GM20000 (cell line): ENCODE data around the gene ADD1.

Source experiments
- DNase-seq: peaks from one replicate; pipeline ENCODE4 v3.0.0; 2012; ENCODE audit warnings: low spot score
- TF ChIP-seq, protein P1 (sequence below): IDR thresholded peaks from 2 replicates; pipeline ENCODE4 v1.5.1; 2012; ENCODE audit warnings: mild to moderate bottlenecking, control low read depth; ENCODE audit errors: extremely low read depth, missing control alignments

The ADD1 gene

DNA sequence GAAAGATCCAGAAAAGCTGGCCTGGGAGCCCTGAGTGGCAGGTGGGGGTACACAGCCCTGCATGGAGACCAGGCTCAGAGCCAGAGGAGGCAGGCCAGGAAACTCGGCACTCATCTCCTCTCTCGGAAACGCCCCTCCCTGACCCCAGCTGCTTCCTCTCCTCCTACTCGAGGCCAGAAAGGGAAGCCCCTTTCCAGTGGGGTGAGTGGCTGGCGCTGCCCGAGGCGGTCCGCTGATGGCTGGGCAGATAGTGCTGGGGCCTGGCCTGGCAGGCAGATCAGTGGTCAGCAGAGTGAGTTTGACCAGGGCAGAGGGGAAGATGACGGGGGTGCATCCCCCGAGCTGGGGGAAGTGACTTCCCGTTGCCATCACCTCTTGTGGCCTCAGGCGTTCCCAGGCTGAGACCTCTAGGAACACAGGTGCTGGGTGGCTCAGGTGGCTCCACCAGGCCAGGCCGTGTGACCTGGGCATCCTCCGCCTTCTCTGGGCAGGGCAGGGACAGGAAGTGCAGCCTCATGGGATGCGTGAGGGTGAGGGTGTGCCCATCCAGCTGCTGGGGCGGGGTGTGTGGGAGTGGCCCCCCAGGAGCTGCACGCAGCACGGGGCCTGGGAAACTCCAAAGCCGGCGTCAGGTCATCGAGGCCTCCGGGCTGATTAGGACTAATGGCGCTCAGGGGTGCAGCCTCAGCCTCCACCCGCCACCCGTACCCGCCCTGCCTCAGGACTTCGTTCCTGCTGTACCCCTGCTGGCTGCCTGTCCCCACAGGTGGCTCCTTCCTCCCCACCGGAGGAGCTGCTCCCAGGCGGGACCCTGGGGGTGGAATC is 45.0 kb upstream of the ADD1 start:
- TF ChIP-seq, protein P1, sequence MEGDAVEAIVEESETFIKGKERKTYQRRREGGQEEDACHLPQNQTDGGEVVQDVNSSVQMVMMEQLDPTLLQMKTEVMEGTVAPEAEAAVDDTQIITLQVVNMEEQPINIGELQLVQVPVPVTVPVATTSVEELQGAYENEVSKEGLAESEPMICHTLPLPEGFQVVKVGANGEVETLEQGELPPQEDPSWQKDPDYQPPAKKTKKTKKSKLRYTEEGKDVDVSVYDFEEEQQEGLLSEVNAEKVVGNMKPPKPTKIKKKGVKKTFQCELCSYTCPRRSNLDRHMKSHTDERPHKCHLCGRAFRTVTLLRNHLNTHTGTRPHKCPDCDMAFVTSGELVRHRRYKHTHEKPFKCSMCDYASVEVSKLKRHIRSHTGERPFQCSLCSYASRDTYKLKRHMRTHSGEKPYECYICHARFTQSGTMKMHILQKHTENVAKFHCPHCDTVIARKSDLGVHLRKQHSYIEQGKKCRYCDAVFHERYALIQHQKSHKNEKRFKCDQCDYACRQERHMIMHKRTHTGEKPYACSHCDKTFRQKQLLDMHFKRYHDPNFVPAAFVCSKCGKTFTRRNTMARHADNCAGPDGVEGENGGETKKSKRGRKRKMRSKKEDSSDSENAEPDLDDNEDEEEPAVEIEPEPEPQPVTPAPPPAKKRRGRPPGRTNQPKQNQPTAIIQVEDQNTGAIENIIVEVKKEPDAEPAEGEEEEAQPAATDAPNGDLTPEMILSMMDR, result no peak
- DNase-seq, result peak; percentile 75

DNA sequence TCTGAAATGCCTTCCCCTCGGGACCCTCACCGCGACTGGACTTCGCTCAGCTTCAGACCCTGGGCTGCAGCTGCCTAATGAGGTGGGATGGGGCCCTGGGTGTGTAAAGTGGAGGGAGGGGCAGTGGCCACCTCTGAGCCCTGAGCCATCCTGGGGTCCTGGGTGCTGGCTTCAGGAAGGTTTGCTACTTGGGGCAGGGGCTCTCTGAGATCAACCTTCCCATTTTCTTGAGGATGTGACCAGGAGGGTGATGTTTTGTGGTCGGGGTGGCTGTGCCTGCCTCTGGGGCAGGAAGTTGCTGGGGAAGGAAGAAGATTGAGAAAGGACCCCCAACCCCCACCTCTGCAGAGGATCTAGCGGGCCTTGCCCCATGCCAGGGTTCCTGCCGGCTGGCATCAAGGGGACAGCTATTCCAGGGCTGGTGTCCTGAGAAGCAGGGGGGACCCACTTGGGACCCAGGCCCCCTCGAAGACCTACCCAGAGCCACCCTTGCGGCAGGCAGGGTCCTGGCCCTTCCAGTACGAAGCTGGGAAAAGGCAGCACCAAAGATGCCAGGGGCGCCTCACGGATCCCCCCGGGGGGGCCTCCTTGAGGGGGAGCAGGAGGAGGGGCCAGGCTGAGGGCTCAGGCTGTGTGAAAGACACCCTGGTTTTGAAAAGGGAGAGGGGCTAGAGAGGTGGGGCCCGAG is 44.3 kb upstream of the ADD1 start:
- TF ChIP-seq, protein P1, result no peak
- DNase-seq, result no peak

DNA sequence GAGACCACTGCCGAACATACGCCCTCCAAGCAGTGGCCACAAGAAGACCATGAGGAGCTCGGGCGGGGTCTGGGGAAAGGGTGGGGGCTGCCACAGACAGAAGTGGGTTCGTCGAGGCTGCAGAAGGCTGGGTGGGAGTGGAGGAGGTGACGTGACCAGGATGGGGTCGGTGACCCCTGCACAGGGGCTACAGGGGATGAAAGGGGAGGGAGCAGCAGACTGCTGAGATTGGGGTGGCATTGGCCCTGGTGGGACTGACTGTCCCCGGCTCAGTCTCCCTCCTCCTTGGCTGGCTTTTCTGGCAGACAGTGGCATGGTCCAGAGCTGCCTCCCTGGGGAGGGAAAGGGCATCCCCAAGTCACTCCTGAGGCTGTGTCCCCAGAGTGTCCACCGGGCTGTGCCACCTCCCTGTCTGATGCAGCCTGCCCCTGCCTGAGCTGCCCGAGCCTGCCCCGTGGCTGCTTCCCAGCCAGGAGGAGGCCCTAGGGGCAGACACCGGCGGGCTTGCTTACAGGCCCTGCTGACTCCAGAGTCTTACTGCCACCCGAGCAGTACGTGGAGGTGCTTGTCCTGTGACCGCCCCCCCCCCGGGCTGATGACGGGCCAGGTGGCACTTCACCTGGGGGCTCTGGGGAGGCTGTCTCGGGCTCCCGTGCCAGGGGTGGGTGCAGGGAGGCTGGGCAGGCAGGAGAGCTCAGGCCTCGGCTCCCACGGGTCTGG is 43.5 kb upstream of the ADD1 start:
- DNase-seq, result no peak
- TF ChIP-seq, protein P1, result no peak

DNA sequence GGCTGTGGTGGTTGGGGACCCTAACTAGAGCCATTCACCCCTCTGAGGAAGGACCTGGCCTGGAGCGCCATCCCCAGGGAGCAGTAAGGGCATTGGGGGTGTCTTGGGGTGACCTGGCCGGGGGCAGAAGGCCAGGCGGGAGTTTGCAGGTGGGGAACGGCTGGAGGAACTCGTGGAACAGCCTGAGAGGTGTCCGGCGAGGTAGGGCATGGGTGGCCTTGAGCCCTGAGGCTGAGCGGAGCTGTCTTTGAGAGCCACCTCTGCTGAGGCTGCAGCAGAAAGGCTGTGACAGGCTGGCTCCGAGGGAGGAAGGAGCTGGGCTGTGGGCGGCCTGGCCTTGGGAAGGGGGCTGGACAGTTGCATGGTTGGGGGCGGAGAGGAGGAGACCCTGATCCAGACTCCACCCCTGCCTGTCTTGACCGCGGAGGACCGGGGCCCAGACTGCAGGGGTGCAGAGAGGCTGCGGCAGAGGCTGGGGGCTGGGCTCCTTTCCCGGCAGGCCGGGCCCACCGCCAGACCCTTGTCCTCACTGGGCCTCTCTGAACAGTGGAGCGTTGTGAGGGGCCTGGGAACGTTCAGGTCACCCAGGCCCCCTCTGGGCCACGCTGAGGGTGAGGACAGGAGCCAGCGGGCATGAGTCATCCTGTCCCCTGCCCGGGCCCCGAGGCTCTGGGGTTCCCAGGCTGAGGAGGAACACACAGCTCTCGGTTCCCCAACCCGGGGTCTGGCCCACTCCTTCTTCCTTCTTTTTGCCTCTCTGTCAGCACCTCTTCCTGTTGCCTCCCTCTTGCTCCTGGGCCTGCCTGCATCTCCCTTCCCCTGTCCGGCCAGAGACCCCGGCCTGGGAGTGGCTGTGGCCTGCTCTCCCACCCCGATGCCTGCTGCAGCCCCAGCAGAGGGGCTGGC is 42.7 kb upstream of the ADD1 start:
- peak; percentile 77 for DNase-seq

DNA sequence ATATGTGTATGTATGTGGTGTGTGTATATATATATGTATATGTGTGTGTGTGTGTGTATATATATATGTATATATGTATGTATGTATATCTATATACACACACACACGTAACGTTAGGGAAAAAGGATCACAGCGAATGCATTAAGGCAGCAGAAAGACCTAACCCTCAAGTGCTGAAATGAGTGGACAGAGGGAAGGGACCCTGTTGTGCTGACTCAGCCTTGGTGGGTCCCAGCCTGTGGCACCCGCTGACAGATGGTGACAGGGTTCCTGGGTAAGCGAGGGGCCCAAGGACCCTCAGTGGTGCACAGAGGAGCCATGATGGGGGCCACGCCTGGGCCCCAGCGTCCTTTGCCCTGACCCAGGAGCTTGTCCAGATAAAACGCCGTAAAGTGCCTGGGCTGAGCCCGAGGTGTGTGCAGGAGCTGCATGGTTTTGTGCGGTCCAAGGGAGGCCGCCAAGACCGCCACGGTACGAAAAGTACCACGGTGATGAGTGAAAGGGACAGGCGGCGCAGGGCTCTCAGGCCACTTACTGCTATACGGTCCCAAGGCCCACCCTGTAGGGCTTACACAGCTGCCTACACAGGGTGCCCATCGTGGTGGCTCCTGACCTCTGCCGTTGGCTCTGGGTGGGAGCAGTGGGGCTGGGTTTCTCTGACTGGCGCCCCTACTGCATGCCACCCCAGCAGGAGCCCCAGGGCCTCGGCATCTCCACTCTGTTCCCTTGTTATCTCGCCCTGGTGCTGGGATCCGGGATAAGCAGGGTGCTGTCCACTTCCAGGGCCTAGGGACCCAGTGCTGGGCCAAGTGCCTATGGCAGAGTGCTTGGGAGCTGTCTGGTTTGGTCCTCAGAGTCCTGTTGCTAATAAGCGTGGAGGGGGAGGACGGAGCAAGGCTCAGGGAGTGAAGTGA is 40.8 kb upstream of the ADD1 start:
- TF ChIP-seq, protein P1, result no peak
- DNase-seq, result no peak

More for the DNA sequence above, 42.7 kb upstream of the ADD1 start:
- TF ChIP-seq, protein P1, result no peak
